HEK293 (cell line): ENCODE measurements around the gene GFOD1.

Source experiments
- KLF8 ChIP-seq: fragments of 450-650 bp; formaldehyde crosslinking; IDR thresholded peaks from 2 replicates; pipeline ENCODE4 v1.5.1; 2016; ENCODE audit warnings: missing biosample characterization, missing genetic modification characterization
- SALL2 ChIP-seq: fragments of 450-650 bp; formaldehyde crosslinking; IDR thresholded peaks from 2 replicates; pipeline ENCODE4 v1.5.0; 2017; ENCODE audit warnings: missing biosample characterization, mild to moderate bottlenecking, missing genetic modification characterization, borderline replicate concordance
- TCF7L2 ChIP-seq: IDR thresholded peaks from 2 replicates; pipeline ENCODE4 v1.6.1; 2011; ENCODE audit warnings: low read depth, mild to moderate bottlenecking, inconsistent platforms, low read length, moderate library complexity, borderline replicate concordance
- ZNF121 ChIP-seq: fragments of 450-650 bp; formaldehyde crosslinking; IDR thresholded peaks from 2 replicates; pipeline ENCODE4 v1.5.1; 2016; ENCODE audit warnings: missing biosample characterization, missing genetic modification characterization
- ZNF16 ChIP-seq: fragments of 450-650 bp; formaldehyde crosslinking; IDR thresholded peaks from 2 replicates; pipeline ENCODE4 v1.5.1; 2016; ENCODE audit warnings: low read depth, missing biosample characterization, missing genetic modification characterization
- ZNF558 ChIP-seq: fragments of 450-650 bp; formaldehyde crosslinking; IDR thresholded peaks from 2 replicates; pipeline ENCODE4 v1.5.1; 2016; ENCODE audit warnings: missing biosample characterization, missing genetic modification characterization
- ZNF664 ChIP-seq: fragments of 450-650 bp; formaldehyde crosslinking; IDR thresholded peaks from 2 replicates; pipeline ENCODE4 v1.5.1; 2016; ENCODE audit warnings: missing biosample characterization, missing genetic modification characterization
- ZNF707 ChIP-seq: fragments of 450-650 bp; formaldehyde crosslinking; IDR thresholded peaks from 2 replicates; pipeline ENCODE4 v1.5.1; 2016; ENCODE audit warnings: missing biosample characterization, missing genetic modification characterization
- TF ChIP-seq, protein P1 (sequence below): fragments of 450-650 bp; formaldehyde crosslinking; IDR thresholded peaks from 2 replicates; pipeline ENCODE4 v1.5.1; 2016; ENCODE audit warnings: missing biosample characterization, missing genetic modification characterization
- TF ChIP-seq, protein P2 (sequence below): fragments of 450-650 bp; formaldehyde crosslinking; optimal IDR thresholded peaks from 2 replicates; pipeline ENCODE3; 2016; ENCODE audit warnings: missing biosample characterization, mild to moderate bottlenecking, missing genetic modification characterization
- TF ChIP-seq, protein P3 (sequence below): sonication (generic); formaldehyde crosslinking; IDR thresholded peaks from 2 replicates; pipeline ENCODE4 v1.8.1; 2022; ENCODE audit warnings: mild to moderate bottlenecking, moderate library complexity, missing genetic modification reagents
- TF ChIP-seq, protein P4 (sequence below): fragments of 450-650 bp; formaldehyde crosslinking; IDR thresholded peaks from 2 replicates; pipeline ENCODE4 v1.5.1; 2016; ENCODE audit warnings: missing biosample characterization, missing genetic modification characterization

DNA sequence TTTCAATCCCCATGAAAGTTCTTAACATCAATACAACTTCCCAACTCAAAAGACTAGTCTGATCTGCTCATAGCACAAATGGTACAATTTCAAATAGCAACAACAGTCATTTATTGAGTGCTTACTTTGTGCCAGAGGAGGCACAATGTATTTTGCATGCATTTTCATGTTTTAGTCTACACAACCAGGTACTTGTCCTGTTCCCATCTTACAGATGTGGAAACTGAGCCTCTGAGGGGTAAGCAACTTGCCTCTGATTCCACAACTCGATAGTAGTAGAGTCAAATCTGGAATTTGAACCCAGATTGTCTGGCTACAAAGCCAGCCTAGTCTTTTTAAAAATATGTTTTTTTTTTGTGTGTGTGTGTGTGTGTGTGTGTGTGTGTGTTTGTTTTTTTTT lies 113.5 kb downstream of the GFOD1 start:
- TF ChIP-seq ZNF558 (tag by site-specific recombination) (no peak), ZNF707 (no peak), ZNF16 (no peak), KLF8 (tag by site-specific recombination) (no peak), ZNF664 (tag by site-specific recombination) (no peak), SALL2 (tag by site-specific recombination) (no peak), ZNF121 (no peak), TCF7L2 (no peak)
- TF ChIP-seq, protein P1, sequence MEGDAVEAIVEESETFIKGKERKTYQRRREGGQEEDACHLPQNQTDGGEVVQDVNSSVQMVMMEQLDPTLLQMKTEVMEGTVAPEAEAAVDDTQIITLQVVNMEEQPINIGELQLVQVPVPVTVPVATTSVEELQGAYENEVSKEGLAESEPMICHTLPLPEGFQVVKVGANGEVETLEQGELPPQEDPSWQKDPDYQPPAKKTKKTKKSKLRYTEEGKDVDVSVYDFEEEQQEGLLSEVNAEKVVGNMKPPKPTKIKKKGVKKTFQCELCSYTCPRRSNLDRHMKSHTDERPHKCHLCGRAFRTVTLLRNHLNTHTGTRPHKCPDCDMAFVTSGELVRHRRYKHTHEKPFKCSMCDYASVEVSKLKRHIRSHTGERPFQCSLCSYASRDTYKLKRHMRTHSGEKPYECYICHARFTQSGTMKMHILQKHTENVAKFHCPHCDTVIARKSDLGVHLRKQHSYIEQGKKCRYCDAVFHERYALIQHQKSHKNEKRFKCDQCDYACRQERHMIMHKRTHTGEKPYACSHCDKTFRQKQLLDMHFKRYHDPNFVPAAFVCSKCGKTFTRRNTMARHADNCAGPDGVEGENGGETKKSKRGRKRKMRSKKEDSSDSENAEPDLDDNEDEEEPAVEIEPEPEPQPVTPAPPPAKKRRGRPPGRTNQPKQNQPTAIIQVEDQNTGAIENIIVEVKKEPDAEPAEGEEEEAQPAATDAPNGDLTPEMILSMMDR (tag by site-specific recombination) = no peak
- TF ChIP-seq, protein P2, sequence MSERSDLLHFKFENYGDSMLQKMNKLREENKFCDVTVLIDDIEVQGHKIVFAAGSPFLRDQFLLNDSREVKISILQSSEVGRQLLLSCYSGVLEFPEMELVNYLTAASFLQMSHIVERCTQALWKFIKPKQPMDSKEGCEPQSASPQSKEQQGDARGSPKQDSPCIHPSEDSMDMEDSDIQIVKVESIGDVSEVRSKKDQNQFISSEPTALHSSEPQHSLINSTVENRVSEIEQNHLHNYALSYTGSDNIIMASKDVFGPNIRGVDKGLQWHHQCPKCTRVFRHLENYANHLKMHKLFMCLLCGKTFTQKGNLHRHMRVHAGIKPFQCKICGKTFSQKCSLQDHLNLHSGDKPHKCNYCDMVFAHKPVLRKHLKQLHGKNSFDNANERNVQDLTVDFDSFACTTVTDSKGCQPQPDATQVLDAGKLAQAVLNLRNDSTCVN (tag by site-specific recombination) = no peak
- TF ChIP-seq, protein P3, sequence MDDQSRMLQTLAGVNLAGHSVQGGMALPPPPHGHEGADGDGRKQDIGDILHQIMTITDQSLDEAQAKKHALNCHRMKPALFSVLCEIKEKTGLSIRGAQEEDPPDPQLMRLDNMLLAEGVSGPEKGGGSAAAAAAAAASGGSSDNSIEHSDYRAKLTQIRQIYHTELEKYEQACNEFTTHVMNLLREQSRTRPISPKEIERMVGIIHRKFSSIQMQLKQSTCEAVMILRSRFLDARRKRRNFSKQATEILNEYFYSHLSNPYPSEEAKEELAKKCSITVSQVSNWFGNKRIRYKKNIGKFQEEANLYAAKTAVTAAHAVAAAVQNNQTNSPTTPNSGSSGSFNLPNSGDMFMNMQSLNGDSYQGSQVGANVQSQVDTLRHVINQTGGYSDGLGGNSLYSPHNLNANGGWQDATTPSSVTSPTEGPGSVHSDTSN (CRISPR knock-in tag) = no peak
- TF ChIP-seq, protein P4, sequence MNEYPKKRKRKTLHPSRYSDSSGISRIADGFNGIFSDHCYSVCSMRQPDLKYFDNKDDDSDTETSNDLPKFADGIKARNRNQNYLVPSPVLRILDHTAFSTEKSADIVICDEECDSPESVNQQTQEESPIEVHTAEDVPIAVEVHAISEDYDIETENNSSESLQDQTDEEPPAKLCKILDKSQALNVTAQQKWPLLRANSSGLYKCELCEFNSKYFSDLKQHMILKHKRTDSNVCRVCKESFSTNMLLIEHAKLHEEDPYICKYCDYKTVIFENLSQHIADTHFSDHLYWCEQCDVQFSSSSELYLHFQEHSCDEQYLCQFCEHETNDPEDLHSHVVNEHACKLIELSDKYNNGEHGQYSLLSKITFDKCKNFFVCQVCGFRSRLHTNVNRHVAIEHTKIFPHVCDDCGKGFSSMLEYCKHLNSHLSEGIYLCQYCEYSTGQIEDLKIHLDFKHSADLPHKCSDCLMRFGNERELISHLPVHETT (tag by site-specific recombination) = no peak
